Hepatocyte (in vitro differentiated cells): ENCODE results near the gene GMEB2. TPM values are rescaled to one million over a fixed set of nuclear protein-coding genes. Genes with fewer than 3 reads are reported as not detected.

Source experiments
- DNase-seq: peaks from one replicate; pipeline ENCODE4 v3.0.0-alpha.2; 2016; ENCODE audit warnings: low spot score
- H2AFZ ChIP-seq: fragments of 200-600 bp; sonication (generic); 2 replicates; pipeline ENCODE4 v1.6.0; 2016; ENCODE audit warnings: antibody characterized with exemption, mild to moderate bottlenecking
- H3K27ac ChIP-seq: fragments of 200-600 bp; sonication (generic); 2 replicates; pipeline ENCODE4 v1.5.1; 2016; ENCODE audit warnings: mild to moderate bottlenecking
- H3K27me3 ChIP-seq: fragments of 200-600 bp; sonication (generic); 2 replicates; pipeline ENCODE4 v1.6.1; 2016
- H3K36me3 ChIP-seq: fragments of 200-600 bp; sonication (generic); replicated peaks from 2 replicates; pipeline ENCODE4 v1.5.1; 2016; ENCODE audit warnings: low read depth; ENCODE audit not compliant: insufficient read depth
- H3K4me1 ChIP-seq: fragments of 200-600 bp; sonication (generic); 2 replicates; pipeline ENCODE4 v1.5.1; 2016; ENCODE audit warnings: mild to moderate bottlenecking, moderate library complexity; ENCODE audit not compliant: insufficient read depth
- H3K4me2 ChIP-seq: fragments of 200-600 bp; sonication (generic); 2 replicates; pipeline ENCODE4 v1.6.0; 2016
- H3K4me3 ChIP-seq: fragments of 200-600 bp; sonication (generic); 2 replicates; pipeline ENCODE4 v1.5.1; 2016; ENCODE audit warnings: mild to moderate bottlenecking
- H3K79me2 ChIP-seq: fragments of 200-600 bp; sonication (generic); 2 replicates; pipeline ENCODE4 v1.6.0; 2017; ENCODE audit warnings: mild to moderate bottlenecking
- H3K9me2 ChIP-seq: fragments of 200-600 bp; sonication (generic); replicated peaks from 2 replicates; pipeline ENCODE4 v1.6.0; 2017; ENCODE audit warnings: mild to moderate bottlenecking; ENCODE audit not compliant: insufficient read depth
- H3K9me3 ChIP-seq: fragments of 200-600 bp; sonication (generic); 2 replicates; pipeline ENCODE4 v1.5.1; 2016; ENCODE audit warnings: low read depth, mild to moderate bottlenecking
- H4K20me1 ChIP-seq: fragments of 200-600 bp; sonication (generic); 2 replicates; pipeline ENCODE4 v1.6.0; 2016; ENCODE audit warnings: mild to moderate bottlenecking; ENCODE audit not compliant: insufficient read depth, poor library complexity, severe bottlenecking
- CTCF ChIP-seq: fragments of 200-600 bp; sonication (generic); IDR thresholded peaks from 2 replicates; pipeline ENCODE4 v1.5.1; 2016; ENCODE audit warnings: antibody characterized with exemption, mild to moderate bottlenecking; ENCODE audit not compliant: poor library complexity
- EZH2 ChIP-seq: fragments of 200-600 bp; sonication (generic); IDR thresholded peaks from 2 replicates; pipeline ENCODE4 v1.6.1; 2016; ENCODE audit warnings: antibody characterized with exemption, mild to moderate bottlenecking, borderline replicate concordance
- EZH2phosphoT487 ChIP-seq: fragments of 200-600 bp; sonication (generic); IDR thresholded peaks from one replicate; pipeline ENCODE4 v1.6.1; 2018; ENCODE audit warnings: antibody characterized with exemption, mild to moderate bottlenecking, low read depth, moderate library complexity; ENCODE audit not compliant: unreplicated experiment, severe bottlenecking
- WGBS: methylation state at CpG from one replicate; pipeline ENCODE4 v1.1.6; 2016; ENCODE audit warnings: low lambda C conversion rate; ENCODE audit errors: missing lambda C conversion rate; 5-methylcytosine and 5-hydroxymethylcytosine counted together
- polyA plus RNA-seq: library from polyadenylated mRNA; unstranded; fragments of >200 nt; fragmentation: Nextera tagmentation; extraction: Ambion mirVana; gene quantifications from 2 replicates; pipeline ENCODE4 v1.2.1, GENCODE V29; 2016
- total RNA-seq: library from RNA; depleted of rRNA; stranded (reverse); fragments of >200 nt; gene quantifications from 2 replicates; pipeline ENCODE4 v1.2.3, GENCODE V29; 2014

GMEB2 gene
- total and polyA plus RNA-seq, 2 experiments from 2014 or later = 8.7 to 10.7 TPM

GRCh38 chr20:63558804-63559484 is 68.0 kb downstream of the GMEB2 start:
- Histone ChIP-seq H3K27ac (no peak overlapping the region), H3K4me2 (no peak overlapping the region), H3K79me2 (no peaks in the 10 kb centered on the region), H3K9me3 (no peaks in the 10 kb centered on the region), H3K9me2 (no peaks in the 10 kb centered on the region), H3K27me3 (no peaks in the 10 kb centered on the region), H3K36me3 (no peaks in the 10 kb centered on the region), H4K20me1 (no peaks in the 10 kb centered on the region), H3K4me1 (no peaks in the 10 kb centered on the region), H3K4me3 (no peak overlapping the region), H2AFZ (no peak overlapping the region)
- WGBS = 94% methylated on average over 12 of the region's 14 CpGs
- TF ChIP-seq CTCF = no peak
- no peak for TF ChIP-seq EZH2
- no peak for TF ChIP-seq EZH2phosphoT487
- DNase-seq = no peak

- Histone ChIP-seq H3K4me1 (no peaks in the 10 kb centered on the region), H2AFZ (no peak overlapping the region), H4K20me1 (no peaks in the 10 kb centered on the region), H3K79me2 (no peaks in the 10 kb centered on the region), H3K4me3 (no peak overlapping the region), H3K9me2 (no peaks in the 10 kb centered on the region), H3K36me3 (no peaks in the 10 kb centered on the region), H3K27ac (no peak overlapping the region), H3K4me2 (no peak overlapping the region), H3K9me3 (no peaks in the 10 kb centered on the region), H3K27me3 (no peaks in the 10 kb centered on the region)
- WGBS = 91% methylated on average over 9 of the region's 19 CpGs
- TF ChIP-seq EZH2 (no peak), CTCF (no peak), EZH2phosphoT487 (no peak)
- DNase-seq = no peak
These were observed 69.4 kb downstream of the GMEB2 start for GRCh38 chr20:63557481-63557891.

GRCh38 chr20:63556873-63557478 is 69.9 kb downstream of the GMEB2 start:
- DNase-seq = no peak
- Histone ChIP-seq H4K20me1 (no peaks in the 10 kb centered on the region), H3K4me1 (no peaks in the 10 kb centered on the region), H3K4me2 (no peak overlapping the region), H3K9me2 (no peaks in the 10 kb centered on the region), H3K4me3 (no peak overlapping the region), H3K9me3 (no peaks in the 10 kb centered on the region), H3K79me2 (no peaks in the 10 kb centered on the region), H2AFZ (no peak overlapping the region), H3K36me3 (no peaks in the 10 kb centered on the region), H3K27ac (no peak overlapping the region), H3K27me3 (no peaks in the 10 kb centered on the region)
- TF ChIP-seq EZH2 (no peak), CTCF (no peak), EZH2phosphoT487 (no peak)
- WGBS = 88% methylated on average over 13 of the region's 23 CpGs
